Epidermal melanocyte (primary cell): ENCODE data around the gene CLCN3.
"Not testable (repeated sequence)": the region's sequence is repeated elsewhere in the genome, so short reads cannot be mapped to it uniquely, and the experiment has no call there.

ENCODE experiments used
- DNase-seq: peaks from one replicate; pipeline ENCODE4 v3.0.0; 2011; ENCODE audit warnings: low spot score; ENCODE audit not compliant: insufficient read length

CLCN3 gene

DNA sequence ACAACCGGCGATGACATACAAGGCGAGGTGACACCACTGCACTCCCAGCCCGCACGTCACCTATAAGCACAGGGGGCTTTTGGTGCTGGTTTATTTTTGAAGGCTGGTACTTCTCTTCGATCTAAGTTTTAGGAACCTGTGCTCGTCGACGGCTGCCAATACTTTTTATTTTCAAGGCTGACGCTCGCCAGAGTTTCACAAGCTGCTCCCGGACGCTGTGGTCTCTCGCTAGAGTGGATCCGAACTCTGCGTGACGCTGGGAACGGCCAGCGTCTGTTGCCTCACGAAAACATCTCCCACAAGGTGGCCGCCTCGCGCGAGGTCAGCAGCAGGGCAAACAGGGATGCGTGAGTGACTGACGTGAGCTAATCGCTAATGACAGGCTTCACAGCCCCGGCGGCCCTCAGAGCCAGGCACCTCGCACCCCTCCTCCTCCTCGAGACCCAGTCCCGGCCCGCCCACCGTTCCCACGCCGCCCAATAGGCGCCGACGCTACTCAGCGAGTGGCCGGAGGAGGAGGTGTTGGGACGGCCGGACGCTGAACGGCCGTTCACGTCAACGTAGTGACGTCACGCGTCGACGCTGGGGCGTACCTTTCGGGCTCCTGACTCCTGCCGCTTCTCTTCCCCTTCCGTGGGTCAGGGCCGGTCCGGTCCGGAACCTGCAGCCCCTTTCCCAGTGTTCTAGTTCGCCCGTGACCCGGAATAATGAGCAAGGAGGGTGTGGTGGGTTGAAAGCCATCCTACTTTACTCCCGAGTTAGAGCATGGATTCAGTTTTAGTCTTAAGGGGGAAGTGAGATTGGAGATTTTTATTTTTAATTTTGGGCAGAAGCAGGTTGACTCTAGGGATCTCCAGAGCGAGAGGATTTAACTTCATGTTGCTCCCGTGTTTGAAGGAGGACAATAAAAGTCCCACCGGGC is at the start of gene CLCN3:
Gene CLCN3 (plus strand): TSS at position 621 of the 922 bp plus-strand sequence. CDS start 15,351 bp downstream, outside the sequence.
- DNase-seq = peak; percentile 85

DNA sequence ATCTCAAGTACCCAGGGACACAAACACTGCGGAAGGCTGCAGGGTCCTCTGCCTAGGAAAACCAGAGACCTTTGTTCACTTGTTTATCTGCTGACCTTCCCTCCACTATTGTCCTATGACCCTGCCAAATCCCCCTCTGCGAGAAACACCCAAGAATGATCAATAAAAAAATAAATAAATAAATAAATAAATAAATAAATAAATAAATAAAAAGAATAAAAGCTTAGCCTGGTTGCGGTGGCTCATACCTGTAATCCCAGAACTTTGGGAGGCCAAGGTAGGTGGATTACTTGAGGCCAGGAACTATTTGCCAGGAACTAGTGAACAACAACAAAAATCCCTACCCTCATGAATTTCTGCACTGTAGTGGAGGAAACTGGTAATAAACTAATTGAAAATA is 49.4 kb upstream of the CLCN3 start:
- DNase-seq = not testable (repeated sequence)

DNA sequence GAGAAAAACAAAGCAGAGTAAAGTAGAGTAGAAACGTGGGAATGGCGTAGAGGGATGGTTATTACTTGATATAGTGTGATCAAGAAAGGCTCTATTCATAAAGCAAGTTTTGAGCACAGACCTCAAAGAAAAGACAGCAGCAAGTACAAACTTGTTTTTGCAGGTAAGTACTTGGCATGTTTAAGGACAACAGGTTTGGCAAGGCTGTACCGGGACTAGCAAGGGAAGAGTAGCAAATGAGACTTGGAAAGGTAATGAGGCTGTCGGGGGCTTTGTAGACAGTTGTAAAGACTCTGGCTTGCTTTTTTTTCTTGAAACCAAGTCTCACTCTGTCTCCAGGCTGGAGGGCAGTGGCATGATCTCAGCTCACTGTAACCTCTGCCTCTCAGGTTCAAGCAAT is 48.9 kb upstream of the CLCN3 start:
- DNase-seq = no peak

DNA sequence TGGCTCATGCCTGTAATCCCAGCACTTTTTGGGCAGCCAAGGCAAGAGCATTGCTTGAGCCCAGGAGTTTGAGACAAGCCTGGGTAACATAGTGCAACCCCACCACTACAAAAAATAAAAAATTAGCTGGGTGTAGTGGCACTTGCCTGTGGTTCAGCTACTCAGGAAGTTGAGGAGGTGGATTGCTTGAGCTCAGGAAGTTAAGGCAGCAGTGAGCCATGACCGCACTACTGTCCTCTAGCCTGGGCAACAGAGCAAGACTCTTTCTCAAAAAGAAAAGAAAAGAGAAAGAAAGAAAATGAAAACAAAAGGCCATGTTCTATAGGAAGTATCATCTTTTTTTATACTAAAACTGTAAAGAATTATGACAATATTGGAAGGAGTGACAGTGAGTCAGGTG is 46.5 kb upstream of the CLCN3 start:
- DNase-seq = no peak

DNA sequence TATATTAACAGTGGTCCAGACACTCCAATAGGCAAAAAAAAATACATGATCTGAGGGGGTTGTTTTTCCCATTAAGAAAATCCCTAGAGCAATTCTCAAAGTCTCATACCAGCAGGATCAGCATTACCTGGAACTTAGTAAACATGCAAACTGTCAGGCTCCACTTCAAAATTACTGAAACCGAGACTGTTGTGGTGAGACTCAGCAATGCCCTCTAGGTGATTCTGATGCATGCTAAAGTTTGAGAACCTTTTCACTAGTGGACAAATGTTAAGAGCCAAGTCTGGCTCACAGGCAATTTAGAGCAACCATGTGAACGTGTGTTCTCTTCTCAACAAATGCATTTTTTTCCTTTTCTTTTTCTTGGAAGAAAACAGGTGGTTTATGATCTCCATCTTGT is 38.2 kb upstream of the CLCN3 start:
- no peak for DNase-seq

DNA sequence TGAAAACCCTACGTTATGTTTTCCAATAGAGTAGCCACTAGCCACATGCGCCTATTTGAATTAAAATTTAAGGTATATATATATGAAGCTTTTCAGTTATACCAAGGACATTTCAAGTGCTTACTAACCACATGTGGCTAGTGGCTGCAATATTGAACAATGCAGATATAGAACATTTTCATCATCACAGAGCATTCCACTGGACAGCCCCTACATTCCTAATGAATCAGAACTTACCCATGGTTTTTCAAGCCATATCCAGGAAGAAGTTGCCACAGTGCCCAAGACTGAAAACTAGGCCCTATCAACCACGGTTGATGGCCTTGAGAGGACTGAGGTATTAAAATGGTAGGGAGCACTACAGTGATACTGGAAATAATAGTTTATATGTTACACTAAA is 37.7 kb upstream of the CLCN3 start:
- no peak for DNase-seq

DNA sequence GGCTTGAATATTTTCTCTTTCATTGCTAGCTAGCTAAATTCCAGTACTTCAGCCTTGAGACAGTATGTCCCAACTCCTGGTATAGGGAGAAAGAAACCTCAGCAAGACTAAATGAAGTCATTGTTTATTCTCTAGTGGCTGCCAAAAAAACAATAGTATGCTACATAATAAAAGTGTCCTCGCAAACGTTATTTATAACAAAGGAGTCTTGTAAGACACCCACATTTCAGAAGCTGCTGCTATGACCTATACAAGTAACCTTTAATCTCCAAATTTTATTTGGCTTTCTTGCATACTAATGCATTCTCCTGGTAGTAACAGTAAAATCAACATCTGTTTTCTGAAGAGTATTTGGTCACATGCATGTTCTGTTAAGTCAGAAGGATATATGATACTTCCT is 36.8 kb upstream of the CLCN3 start:
- DNase-seq = no peak

DNA sequence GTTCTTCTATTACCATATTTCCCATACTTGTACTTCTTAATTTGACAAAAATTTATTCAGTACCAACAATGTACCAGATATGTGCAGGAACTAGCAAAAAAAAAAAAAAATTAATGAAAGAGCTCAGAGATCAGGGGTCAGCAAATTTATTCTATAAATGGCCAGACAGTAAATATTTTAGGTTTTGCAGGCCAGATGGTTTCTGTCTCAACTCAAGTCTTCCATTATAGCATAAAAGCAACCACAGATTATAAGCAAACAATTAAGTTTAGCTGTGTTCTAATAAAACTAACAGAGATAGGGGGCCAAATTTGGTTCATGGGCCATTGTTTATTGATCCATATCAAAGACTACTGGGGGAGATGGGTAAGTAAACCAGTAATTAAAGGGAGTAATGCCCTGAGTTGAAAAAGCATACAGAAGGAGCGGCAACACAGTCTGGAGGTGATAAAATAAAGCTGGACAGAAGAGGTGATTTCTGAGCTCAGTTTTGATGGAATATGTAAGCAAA is 27.3 kb upstream of the CLCN3 start:
- no peak for DNase-seq

DNA sequence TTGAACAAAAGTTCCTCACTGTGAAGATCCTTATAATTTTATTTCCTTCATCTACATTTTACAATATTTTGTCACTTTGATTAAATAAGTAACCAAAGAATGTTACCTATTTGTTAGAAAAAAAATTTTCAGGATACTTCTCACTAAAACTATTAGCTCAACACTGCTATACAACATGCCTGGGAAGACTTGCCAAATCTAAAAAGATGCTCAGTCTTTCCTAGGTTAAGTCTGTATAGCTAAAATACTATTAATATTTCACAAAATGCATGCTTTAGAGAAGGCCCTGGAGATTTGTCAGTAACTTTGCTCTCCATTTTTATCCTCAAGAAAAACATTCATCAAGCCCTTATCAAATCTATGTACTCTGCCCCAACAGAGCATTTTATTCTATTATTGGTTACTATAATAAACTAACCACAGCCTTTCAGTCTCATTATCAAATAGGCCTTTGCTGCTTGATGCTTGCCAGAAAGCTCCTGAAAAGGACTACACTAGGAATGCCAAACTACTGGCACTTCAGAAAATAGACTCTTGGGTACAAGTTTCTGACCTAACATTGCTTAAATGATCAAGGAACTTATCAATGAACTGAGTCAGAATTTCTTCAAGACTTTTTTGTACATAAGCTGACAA is 25.7 kb upstream of the CLCN3 start:
- DNase-seq = no peak

DNA sequence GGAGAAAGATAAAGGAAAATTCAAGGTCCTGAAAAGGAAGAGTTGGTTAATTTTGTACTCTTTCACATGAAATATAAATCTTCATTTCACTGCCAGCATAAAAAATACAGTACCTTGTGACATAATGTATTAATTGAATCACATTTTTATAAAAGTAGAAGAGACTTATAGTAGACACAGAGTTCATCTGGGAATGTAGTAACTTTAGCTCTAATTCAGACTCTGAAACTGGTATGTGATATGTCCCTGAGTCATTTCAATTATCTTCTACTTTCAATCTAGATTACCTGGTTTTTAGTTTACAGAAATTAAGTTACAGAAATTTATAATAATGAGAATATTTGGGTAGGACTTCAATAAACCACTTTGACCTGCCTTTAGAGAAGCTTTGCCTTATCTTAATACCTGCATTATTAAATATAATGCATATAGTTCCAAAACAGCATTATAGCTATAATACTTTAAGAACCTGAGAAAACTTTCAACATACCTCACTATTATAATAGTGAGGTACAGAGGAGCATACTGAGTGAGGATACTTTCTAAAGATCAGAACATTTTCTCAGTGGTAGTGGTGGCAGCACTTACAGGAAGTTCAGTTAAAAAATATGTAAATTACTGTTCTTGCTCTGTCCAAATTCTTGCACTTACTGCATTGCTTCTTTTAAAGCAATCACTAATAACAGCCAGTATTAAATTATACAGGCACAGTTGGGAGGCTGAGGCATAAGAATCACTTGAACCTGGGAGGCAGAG is 19.2 kb upstream of the CLCN3 start:
- DNase-seq = no peak

DNA sequence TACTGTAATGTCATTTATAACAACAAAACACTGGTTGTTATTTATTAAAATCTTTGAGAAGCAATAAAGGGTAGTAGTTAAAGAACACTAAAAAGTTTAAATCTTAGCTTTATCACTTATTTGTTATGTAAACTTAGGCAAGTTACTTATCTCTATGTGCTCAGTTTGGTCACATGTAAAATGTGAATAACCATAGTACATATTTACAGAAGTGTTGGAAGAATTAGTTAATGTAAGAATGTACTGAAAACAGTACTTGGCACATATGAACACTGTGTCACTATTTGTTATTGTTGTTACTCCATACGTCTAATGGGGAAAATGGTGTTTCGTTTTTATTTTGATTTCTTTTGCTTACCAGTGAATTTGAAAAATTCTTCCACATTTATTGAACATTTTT is 17.1 kb upstream of the CLCN3 start:
- no peak for DNase-seq

DNA sequence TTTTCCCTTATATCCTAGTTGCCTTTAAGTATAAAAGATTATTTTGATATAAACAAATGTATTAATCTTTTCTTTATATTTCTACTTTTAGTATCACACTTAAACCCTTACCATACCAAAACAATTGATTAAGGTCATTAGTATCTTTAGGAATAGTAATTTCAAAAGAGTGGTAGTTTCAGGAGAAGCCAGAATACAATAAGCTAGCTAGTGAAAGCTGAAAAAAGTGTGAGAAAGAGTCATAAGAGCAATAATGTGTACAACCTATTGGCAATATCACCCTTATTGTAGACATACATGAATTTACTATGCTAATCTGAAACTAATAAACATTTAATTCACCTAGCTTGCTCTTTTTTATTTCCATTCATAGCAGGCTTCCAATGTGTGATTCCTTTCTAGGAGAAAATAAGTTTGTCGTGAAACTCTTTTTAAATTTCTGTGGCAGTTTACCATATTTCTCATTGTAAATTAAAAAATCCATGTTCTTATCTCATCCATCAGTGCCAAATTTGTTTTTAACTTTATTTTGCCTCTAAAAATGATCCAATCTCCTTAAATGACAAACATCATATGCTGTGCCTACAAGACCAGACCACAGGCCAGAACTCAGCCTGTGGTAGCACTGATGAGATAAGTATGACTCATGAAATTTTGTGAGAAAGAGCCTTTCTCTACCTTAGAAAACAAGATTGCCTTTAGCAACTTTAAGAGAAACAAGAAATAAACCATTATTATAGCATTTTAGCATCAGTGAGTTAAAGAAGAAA is 16.1 kb upstream of the CLCN3 start:
- DNase-seq = no peak

DNA sequence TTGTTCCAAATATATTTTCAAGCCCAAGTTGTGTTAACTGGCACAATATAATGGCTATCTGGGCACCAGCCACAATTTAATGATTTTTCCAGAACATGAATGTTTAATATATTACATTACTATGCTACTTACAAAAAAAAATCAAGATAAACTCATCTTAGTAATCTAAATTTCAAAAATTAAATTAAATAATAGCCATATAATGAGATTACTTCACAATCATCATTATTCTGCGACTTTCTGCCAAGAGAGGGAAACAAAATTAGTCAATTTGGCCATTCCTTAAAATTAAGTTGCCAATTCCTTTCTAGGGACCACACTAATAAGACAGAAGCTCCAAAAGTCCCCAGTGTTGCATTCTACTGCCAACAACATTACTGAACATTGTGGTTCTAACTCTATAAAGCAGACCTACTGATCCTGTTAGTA is 15.5 kb upstream of the CLCN3 start:
- no peak for DNase-seq

DNA sequence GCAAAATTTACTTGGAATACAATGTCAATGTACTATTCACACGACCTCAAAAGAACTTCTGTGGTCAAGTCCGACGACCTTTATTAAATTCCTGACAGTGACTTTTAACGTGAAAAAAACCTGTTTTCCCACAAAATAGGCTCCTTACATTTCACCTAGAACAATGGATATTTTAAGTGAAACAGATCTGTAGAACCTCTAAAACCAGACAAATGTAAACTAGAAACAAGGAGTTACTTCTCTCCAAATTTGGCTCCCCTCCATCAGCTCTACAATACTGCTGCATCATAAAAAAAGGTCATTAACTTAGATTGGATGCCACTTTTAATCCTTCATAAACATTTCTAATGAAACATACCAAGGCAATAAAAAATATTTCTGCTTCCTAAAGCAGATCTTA is 9.2 kb upstream of the CLCN3 start:
- no peak for DNase-seq

DNA sequence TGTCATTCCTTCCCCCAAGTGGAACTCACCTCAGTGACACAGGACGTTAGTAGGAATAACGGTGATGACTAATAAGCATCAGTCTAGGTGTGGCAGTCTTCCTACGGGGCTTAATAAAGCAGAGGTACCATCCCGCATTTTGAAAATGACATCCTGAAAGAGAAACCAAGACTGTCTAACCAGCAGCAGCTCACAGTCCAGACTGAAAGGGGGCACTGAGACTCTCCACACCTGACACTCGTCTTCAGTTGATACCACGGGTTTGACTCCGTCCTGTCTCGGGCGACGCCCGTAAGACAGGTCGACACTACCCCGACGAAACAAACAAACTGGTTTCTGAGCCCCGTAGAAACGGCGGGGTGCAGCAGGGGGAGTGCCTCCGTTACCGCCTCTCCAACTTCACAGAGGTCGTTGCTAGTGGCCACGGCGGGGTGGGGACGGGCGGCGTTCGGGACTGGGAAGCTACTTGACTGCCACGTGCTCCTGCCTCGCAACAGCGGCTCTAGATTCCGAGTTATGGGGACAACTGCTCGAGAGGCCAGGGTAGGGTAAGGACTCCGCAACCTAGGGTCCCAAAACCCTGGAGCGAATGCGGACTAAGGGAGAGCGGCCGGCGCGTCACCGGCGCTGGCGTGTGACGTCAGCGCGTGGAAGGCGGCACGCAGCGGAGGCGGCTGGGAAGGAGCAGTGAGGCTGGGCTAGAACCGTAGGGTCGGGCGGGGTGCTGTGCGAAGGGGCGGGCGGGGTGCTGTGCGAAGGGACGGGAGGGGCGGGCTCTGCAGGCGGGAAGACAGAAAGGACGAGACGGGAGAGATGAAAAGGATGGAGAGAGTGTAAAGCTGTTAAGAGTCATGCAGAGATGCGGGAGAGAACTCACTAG is 8.1 kb upstream of the CLCN3 start, which contains the start of gene NEK1:
Gene NEK1 (minus strand): TSS at position 593 of the 880 bp plus-strand sequence. CDS start 9,953 bp downstream, outside the sequence.
- peak; percentile 68 for DNase-seq

DNA sequence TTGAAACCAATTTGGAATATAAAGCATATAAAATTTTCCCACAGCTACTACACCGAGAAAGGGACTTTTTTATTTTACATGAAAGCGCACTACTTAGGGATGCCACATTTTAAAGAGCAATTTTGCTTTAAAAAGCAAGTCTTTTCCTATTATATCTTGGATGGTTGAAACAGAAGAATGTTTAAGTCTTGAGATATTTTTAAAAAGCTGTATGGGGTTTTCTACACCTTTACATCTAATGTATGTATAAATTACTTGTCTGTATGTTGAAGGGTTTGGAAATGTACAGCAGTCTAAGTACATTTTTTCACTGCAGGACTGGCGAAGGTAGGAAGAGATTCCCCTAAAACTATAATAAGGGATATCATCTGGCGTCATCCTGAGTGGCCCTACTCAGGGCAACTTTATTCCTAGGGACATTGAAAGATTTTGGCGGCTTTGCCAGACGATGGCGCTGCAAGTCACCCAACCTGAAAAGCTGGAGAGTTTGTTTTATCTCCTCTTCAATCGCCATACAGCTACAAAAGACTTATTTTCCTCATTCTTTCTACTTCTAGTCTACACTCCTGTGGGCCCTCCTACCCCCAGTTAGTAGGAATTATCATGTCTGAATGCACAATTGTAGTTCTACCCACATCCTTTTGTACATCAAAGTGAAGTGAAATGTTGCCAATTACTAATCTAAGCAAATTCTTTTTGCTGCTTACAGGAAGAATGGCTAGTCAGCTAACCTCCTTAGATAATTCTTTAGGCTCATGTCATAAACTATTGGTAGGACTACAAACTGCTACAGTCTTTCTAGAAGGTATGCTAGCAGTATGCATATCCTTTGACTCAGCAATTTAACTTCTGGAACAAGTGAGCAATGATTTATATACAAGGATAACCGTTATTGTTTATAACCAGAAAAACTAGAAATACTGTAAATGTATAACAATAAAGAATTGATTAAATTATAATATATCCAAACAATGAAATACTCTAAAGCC is 7.2 kb upstream of the CLCN3 start:
- peak; percentile 49 for DNase-seq

DNA sequence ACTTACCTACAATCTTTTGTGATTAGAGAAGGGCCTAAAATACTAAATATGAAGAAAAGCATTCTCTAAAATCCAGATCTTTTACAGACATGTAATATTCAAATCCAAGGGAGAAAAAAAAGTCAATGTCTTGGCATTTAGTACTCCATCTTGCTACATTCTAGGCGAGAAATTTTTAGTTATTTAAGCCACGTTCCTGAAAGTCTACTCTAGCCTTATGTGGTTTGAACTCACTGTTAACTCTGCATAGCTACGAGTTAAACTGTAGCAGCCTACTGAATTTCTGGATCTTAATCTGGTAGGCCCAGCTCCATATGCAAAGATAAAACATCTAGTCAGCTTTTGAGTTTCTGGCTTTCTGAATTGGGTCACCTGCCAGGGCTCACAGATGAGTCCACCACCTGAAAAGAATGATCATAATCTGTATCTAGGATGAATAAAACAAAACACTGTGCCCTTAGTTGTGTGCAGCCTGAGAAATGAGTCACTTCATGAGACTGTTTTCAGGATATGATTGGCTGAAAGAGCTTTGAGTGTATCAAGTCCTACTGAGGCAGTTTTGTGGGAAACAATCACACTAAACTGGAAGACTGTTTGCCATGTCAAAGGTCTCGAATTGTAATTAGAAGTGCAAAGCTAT is 4.8 kb upstream of the CLCN3 start:
- no peak for DNase-seq

DNA sequence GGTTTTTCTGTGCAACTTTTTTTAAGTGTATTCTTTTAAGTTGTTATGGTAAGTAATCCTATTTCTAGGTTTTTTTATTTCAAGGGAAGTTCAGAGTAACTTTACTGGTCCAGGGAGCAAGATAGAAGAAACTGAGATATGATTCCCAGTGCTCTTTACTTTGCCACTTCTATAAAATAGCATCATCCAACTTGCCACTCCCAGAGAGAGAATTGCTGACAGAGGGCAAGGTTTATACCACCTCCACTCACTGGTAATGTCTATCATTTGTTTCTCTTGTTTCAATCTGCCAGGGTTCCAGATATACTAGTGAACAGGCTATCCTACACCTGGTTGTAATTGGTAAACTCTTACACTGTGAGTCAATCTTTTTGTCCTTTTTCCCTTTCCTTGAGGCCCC is 3.5 kb upstream of the CLCN3 start:
- DNase-seq = no peak
